Middle frontal gyrus (tissue), 1 donor: Measurements from ENCODE around the gene RBMS1.
"Not testable (repeated sequence)": the region's sequence is repeated elsewhere in the genome, so short reads cannot be mapped to it uniquely, and the experiment has no call there.

Experiments
- DNase-seq: peaks from one replicate; pipeline ENCODE4 v3.0.0-alpha.2; 2015; ENCODE audit warnings: low spot score; ENCODE audit errors: extremely low spot score

The RBMS1 gene

GRCh38 chr2:160384791-160385190 is 108.8 kb downstream of the RBMS1 start:
- no peak for DNase-seq

DNA sequence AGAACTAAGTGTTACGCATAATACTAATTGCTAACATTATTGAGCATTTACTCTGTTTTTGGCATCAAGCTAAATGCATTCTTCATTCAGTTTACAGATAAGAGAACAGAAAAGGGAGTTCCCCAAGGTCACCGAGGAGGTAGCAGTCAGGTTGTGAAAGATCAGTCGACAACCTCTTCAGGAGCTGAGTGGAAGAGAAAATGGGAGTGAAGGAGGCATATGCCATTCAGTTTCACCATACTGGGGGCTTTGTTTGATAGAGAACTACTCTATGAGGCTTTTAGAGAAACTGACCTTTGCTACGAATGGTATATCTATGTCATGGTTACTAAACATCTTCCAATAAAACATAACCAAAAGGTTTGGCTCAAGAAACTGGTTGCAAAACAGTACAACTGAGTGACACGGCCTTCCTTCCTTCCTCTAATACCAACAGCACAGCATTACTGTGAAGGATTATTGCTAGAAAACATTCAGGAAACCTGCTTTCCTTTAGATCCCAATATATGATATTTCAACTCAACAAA is 112.1 kb downstream of the RBMS1 start:
- no peak for DNase-seq

DNA sequence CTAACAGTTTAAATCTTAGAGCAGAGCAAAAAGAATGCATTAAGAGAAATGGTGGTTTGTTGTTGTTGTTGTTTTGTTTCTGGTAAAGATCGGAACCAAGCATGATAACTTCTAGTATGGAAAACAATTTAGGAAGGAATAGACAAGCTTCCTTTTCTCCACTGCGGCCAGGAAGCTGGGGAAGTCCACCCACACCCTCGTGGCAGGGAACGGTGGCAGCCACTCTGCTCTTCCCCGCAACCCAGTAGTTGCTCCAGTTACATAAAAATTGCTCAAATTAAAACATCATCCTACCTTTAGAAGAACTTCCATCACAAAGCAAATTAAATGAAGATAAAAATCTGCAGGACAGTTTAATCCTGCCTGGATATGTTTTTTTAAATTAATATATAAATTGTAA is 113.0 kb downstream of the RBMS1 start:
- DNase-seq = no peak

DNA sequence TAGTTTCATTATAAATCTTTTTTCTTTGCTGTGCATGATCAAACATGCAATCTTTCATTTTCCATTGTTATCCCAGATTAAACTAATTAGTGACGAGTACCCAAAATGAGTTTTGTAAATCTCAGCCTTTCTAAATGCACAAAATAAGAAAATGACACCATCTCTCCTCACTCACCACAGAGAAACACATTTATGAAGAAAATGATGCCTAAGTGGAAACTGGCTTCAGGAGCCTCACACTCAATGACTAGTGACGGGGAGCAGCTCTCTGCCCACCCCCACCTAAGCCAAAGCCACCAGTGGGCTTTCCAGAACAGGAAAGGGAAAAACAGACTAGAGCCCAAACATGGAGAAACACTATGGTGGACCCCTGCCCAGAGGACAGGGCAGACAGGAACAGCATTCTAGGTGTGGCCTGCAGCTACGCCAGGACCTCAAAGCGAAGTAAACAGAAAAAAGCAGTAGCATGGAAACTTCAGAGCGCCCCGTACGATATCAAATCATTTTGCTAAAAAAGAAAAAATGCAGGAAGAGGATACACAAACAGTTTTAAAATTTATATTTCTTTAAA is 113.5 kb downstream of the RBMS1 start:
- no peak for DNase-seq

DNA sequence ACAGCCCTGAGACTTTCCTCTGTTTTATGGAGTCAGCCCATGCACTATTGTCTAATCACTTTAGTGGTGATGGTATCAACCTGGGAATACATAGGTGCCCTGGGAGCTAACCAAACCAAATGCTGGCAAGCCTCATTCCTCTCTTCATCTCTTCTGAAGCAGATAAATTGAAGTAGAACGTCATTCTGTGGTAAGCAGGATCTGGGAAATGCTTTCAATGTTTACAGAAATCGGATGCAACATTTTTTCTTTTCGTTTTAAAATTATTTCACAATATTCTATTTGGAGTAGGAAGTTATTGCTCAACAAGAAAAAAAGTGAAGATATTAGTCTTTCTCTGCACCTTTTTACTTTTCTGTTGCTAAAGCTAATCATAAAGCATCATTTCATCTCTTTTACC is 114.2 kb downstream of the RBMS1 start:
- DNase-seq = no peak

DNA sequence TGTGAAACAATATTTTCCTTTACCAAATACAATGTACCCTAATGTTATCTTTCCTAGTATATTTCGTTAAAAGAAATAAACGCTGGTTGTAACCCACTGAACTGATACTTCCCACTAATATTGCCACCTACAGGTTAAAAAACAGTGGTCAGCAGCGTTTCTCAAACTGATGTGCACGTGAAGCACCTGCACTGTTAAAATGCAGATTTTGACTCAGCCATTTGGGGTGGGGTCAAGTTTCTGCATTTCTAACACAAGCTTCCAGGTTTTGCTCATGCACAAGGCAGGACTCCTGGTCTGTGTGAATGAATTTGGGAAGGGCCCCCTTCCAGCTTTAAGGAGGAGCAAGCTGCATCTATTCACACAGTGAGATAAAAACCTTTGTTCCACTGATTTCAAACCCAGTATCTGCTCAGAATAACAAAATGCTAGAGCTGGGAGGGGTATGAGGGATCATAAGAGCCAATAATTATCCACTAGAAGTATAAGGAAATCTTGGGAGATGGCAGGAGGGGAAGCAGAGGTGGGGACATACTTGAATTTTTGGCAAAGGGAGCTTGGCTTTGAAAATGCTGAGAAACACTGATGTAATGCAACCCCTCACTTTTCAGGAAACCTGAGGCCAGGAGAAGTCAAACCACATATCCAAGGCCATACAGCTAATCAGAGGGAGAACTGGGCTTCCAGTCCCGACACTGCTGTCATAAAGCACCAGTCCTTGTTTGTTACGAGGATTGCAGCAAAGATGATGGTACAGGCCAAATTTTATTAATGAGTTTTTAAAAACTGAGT is 116.2 kb downstream of the RBMS1 start:
- no peak for DNase-seq

DNA sequence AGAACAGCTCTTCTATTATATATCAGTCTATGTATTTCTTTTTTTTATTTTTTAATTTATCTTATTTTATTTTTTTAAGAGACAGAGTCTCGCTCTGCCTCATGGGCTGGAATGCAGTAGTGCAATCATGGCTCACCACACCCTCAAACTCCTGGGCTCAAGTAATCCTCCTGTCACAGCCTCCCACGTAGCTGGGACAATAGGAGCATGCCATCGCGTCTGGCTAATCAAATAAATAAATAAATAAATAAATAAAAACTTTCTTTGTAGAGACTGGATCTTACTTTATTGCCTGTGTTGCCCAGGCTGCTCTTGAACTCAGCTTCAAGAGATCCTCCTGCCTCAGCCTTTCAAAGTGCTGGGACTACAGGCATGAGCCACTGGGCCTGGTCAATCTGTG is 117.0 kb downstream of the RBMS1 start:
- no peak for DNase-seq

DNA sequence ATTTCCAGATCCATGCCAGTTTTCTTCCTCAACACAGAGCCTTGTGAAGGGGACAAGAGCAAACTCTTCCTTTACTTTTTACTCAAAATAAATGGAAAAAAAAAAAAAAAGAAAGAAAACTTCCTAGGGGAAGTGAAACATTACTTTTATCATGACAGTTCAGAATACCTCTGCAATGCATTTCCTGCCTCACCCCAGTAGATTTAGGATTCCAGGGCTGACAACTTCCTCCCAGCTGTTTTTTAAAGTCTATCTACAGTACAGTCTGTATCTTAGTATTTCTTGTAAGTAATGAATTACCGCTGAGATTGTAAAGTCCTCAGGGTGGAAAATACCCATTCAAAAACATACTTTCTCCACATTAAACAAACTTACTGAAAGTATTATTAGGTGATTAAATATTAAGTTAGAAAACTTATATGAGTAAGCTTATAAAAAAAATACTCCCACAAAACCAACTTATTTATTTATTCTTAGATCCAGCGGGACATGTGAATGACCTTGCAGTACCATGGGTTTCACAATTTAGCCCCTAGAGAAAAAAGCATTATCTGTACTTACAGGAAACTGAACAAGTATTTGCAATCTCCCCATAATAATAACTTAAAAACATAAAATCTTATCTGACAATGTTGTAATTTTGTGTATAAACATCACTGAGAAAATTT is 117.7 kb downstream of the RBMS1 start:
- no peak for DNase-seq

GRCh38 chr2:160375037-160375436 is 118.6 kb downstream of the RBMS1 start:
- no peak for DNase-seq

DNA sequence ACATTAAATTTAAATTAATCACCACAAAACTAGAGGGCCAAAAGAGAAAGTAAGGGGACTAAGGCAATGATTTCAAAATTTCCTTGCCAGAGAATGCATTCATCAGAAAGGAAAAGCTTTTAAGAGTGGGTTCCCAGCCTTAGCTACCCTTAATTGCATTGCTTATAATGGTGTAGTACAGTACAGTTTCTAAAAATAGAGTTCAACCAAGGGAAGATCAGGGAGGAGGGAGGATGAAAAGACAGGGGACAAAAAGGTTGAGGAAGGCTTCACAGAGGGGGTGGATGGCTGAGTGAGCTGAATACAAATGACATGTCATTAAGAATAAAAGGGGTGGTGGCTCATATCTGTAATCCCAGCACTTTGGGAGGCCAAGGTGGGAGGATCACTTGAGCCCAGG is 119.9 kb downstream of the RBMS1 start:
- no peak for DNase-seq

- no peak for DNase-seq
Observed at GRCh38 chr2:160373263-160373662, 120.3 kb downstream of the RBMS1 start.

DNA sequence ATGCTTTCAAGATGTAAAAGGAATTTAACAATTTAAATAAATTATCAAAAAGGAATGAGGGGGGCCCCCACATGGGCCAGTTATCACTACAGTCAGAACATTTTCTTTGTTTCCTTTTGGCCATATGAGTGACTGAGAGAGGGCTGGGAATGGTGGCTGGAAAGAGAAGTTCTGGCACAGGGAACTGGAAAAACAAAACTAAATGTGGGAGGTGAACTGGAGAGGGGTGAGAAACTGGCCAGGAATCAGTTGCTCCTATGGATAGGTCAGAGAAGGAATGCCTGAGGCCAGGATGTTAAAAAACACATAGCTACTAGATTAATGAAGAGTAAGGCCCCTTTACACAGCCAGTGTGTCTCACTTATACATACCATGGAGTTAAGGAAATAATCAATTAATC is 121.0 kb downstream of the RBMS1 start:
- no peak for DNase-seq

GRCh38 chr2:160372010-160372356 is 121.6 kb downstream of the RBMS1 start:
- DNase-seq = no peak

DNA sequence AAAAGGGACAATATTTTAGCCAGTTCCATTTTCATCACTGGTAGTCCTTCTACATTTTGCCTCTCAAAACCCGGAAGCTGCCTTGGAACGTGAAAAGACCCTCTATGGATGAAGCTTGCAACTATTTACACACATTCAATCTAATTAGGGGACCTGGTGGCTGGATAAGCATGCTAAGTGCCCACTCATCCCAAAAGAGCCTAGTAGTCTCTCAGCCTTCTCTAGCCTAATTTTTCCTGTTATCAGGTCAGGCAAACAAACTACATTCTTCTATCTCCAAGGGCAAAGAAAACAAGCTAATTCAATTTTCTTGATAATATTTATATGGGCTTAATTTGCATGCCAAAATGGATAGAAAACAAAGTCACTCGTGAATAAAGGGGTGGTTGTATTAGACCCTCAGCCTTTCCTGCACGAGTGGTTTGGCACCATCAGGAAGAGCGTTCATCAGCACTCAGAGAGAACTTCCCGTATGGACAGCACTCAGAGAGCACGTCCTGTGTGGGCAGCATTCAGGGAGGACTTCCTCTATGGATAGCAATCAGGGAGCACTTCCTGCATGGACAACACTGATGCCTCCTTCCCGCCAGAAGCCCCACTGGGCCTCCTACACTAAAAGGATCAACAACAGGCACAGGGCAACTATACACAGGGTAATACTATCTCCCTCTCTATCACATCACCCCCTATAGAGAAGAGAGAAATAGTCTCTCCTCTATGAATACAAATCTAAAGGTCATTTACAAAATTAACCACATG is 122.2 kb downstream of the RBMS1 start:
- no peak for DNase-seq

DNA sequence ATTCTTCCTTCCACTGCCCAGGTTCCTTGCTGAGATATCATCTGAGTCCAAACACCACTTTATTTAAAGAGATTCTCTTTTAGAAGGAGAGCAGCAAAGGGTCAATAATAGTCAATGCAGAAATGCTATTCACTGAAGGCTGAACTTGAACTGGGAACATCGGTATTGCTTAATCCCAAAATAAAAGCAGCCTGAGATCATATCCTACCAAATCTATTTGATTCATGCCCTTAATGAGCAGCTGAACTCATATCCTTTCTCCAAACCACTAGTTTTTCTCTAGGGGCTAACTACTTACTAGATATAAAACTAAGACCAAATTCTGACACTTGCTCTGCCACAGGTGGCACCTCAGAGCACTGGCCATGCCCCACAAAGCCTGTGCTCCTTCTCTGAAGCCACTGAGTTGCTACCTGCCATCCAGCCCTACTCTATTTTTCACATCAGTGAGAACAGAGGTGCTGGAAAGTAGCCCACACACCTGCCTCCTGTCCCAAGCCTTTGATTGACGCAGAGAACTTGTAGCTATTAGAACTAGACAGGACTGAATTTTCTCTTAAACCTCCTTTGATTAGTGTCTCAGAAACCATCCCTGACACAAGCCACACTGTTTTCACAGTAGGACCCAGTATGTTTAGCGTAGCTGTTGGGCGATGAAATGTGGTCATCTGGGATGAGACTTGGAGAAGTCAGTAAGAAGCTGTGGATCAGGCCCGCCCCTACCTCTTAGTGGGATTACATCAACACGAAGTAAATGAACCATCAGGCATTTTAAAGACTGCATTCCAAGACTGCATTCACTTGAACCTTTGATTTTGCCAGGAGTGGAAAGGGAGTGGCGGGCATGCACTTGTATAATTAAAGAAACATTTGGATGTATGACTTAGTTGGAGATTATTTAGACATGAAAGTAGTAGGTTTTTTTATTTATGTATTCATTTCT is 124.3 kb downstream of the RBMS1 start:
- DNase-seq = no peak

DNA sequence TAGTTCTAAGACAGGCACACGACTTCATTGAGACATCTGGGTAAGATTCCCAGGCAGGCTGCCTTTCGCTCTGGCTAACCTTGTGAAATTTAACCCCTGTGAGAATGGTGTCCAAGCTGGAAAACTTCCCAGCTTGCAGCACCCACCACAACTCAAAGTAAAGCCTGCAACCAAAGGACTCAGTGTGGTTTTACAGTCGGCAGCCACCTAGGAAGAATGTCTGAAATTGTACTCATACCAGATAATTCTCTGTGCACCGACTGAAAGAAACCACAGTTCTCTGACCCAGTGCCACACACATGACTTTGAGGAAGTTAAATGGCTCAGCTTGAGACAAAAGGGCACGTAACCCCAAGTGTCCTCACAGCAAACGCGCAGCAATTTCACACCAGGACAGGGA is 125.7 kb downstream of the RBMS1 start:
- DNase-seq = no peak

DNA sequence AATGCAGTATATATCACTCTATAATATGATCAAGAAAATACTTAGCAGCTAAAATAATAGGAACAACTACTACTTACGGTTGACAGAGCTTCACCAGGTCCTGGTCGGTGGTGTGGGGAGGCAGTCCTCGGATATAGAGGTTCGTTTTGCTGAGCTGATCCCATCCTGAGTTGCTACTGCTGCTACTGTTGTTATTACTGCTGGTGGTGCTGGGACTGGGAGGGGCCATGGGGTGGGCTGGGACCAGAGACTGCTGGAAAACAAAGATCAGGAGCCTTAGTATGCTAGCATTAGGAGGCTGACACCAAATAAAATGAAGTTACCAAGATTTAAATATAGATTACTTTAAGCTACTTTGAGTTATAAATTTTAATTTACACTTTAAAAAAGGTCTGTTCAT is 126.5 kb downstream of the RBMS1 start:
- not testable (repeated sequence) for DNase-seq

DNA sequence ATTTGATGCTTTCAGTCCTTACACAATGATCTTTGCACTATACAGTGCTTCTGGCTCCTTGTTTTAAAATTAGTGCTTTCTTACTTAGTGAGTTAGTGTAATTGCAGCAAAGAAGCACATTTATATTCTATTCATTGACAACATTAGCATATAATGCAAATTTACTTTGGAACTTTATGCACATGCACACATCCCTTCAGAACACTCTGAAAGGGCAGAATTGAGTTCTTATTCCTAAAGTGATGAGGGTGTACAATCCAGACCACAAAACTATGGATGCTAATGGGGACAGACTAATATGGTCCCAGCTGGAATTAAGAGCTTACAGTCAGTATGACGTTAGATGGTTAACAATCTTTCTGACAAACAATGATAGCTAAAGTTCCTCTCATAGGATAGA is 127.1 kb downstream of the RBMS1 start:
- no peak for DNase-seq

- no peak for DNase-seq
Observed at GRCh38 chr2:160365716-160366367, 127.8 kb downstream of the RBMS1 start.

- DNase-seq = no peak
Observed at GRCh38 chr2:160364364-160364763, 129.2 kb downstream of the RBMS1 start.
